Esophagus squamous epithelium (tissue), 4 donors: ENCODE results near the gene ABCG4.

ENCODE experiments used
- POLR2A ChIP-seq, 4 donors: fragments of 450-650 bp; IDR thresholded peaks; one replicate each; pipeline ENCODE4 v1.6.1; 2017; ENCODE audit warnings: antibody characterized with exemption in 4 of 4, mild to moderate bottlenecking in 4 of 4, moderate library complexity in 3 of 4
- TF ChIP-seq, protein P1 (sequence below), 6 experiments: fragments of 450-650 bp in 4 of 6; fragments of 200-600 bp in 2 of 6; sonication (generic) in 2 of 6; IDR thresholded peaks; one replicate each; pipeline ENCODE4 v1.5.1; 2016 to 2019; ENCODE audit warnings: antibody characterized with exemption in 6 of 6, mild to moderate bottlenecking in 4 of 6, moderate library complexity in 4 of 6

DNA sequence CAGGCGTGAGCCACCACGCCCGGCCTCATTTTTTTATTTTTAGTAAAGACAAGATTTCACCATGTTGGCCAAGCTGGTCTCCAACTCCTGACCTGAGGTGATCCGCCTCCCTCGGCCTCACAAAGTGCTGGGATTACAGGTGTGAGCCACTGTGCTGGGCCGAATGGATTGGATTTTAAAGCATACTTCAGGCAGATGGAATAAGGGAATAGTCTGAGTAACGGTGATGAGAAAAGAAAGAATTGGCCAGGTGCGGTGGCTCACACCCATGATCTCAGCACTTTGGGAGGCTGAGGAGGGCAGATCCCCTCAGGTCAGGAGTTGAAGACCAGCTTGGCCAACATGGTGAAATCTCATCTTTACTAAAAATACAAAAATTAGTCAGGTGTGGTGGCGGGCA lies 55.2 kb downstream of the ABCG4 start:
- TF ChIP-seq, protein P1, sequence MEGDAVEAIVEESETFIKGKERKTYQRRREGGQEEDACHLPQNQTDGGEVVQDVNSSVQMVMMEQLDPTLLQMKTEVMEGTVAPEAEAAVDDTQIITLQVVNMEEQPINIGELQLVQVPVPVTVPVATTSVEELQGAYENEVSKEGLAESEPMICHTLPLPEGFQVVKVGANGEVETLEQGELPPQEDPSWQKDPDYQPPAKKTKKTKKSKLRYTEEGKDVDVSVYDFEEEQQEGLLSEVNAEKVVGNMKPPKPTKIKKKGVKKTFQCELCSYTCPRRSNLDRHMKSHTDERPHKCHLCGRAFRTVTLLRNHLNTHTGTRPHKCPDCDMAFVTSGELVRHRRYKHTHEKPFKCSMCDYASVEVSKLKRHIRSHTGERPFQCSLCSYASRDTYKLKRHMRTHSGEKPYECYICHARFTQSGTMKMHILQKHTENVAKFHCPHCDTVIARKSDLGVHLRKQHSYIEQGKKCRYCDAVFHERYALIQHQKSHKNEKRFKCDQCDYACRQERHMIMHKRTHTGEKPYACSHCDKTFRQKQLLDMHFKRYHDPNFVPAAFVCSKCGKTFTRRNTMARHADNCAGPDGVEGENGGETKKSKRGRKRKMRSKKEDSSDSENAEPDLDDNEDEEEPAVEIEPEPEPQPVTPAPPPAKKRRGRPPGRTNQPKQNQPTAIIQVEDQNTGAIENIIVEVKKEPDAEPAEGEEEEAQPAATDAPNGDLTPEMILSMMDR (IDR thresholded peaks at IDR 0.05), result no peak
- TF ChIP-seq POLR2A (IDR thresholded peaks at IDR 0.05), result no peak
